ENCODE measurements around the gene ELAVL3. TPM values are rescaled to one million over a fixed set of nuclear protein-coding genes. Genes with fewer than 3 reads are reported as not detected.

ELAVL3 gene
- total and polyA plus RNA-seq, 2 of the 8 experiments (the other 6 are each of a cell fraction or from before 2014, with no cell fraction given) = 0.80 to 1.0 TPM

- TF ChIP-seq CTCF (IDR thresholded peaks at IDR 0.05; ENCODE audit: control extremely low read depth in 1 of 3, insufficient read depth in 1 of 3, low read depth in 1 of 3, low read length in 3 of 3) (no peak), GABPA (IDR thresholded peaks at IDR 0.05; ENCODE audit: borderline replicate concordance, insufficient read depth, low read length) (no peak), NANOG (IDR thresholded peaks at IDR 0.05; ENCODE audit: insufficient read depth, low read depth, low read length, poor library complexity, severe bottlenecking) (no peak), RNF2 (IDR thresholded peaks at IDR 0.05; ENCODE audit: borderline replicate concordance, low read depth, low read length, missing control alignments, poor library complexity, severe bottlenecking) (no peak), KDM4A (IDR thresholded peaks at IDR 0.05; ENCODE audit: low read depth, low read length, severe bottlenecking) (no peak), CHD2 (IDR thresholded peaks at IDR 0.05; ENCODE audit: low read length) (no peak), SP4 (IDR thresholded peaks at IDR 0.05; ENCODE audit: low read length) (no peak), POLR2A (IDR thresholded peaks at IDR 0.05; ENCODE audit: control extremely low read depth in 1 of 2, low read depth in 2 of 2, low read length in 2 of 2) (no peak), RBBP5 (IDR thresholded peaks at IDR 0.05; ENCODE audit: borderline replicate concordance, low read depth, low read length) (no peak)
Observed at GRCh38 chr19:11510444-11510843, 29.6 kb upstream of the ELAVL3 start (continued).
